Measurements from ENCODE around the gene COA3.
"Not testable (repeated sequence)": the region's sequence is repeated elsewhere in the genome, so short reads cannot be mapped to it uniquely, and the experiment has no call there.

The COA3 gene

DNA sequence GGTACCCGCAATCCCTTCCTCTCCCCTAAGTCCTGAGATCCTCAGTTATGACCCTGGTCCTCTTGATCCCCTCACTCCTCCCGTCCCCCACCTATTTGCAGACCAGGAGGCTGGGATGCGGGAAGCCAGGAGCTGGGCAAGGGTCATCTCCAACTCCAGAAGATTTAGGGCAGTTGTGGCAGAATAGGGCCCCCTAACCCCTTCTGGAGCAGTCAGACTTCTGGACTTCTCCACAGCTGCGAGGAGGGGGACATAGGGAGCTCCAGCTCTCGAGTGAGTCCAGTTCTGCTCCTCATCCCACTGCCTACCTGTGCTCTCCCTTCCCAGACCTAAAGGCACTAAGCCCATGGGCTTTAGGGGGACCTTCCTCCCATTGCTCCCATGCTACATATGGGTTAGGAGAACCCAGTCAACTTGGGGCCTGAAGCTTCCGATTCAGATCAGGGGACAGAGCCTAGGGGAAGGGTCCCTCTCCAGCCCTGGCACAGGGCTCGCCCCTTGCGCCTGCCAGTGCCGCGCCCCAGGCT is 16.8 kb downstream of the COA3 start:
- no peak for DNase-seq (ENCODE audit: low read depth in 2 of 2)

- no peak for DNase-seq (ENCODE audit: low read depth in 2 of 2)
Observed at GRCh38 chr17:42780851-42781638, 17.5 kb downstream of the COA3 start.

- no peak for DNase-seq (ENCODE audit: low read depth in 2 of 2)
Observed at GRCh38 chr17:42779936-42780850, 18.3 kb downstream of the COA3 start, which contains the start of gene WNK4. WNK4 (plus strand) TSS chr17:42780610; CDS start chr17:42780699, 89 bp downstream.

DNA sequence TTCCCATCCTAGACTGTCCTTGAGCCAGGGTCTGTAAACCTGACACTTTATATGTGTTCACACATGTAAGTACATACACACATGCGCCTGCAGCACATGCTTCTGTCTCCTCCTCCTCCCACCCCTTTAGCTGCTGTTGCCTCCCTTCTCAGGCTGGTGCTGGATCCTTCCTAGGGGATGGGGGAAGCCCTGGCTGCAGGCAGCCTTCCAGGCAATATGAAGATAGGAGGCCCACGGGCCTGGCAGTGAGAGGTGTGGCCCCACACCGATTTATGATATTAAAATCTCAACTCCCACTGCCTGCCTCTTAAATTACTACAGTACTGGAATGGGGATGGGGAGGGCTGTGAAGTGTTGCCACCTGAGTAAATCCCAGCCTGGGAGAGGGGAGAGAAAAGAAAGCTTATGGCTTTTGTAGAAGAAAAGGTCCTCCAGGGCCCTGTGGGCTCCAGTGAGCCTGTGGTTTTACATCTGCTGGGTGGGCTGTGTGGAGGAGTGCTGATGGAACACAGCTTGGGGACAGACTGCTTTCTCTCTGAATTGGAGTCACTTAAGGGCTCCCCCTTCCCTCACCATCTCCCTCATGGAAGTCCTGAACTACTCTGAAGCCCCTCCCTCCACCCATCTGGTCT is 19.1 kb downstream of the COA3 start:
- no peak for DNase-seq (ENCODE audit: low read depth in 2 of 2)

- no peak for DNase-seq (ENCODE audit: low read depth in 2 of 2)
Observed at GRCh38 chr17:42778570-42778969, 19.9 kb downstream of the COA3 start.

DNA sequence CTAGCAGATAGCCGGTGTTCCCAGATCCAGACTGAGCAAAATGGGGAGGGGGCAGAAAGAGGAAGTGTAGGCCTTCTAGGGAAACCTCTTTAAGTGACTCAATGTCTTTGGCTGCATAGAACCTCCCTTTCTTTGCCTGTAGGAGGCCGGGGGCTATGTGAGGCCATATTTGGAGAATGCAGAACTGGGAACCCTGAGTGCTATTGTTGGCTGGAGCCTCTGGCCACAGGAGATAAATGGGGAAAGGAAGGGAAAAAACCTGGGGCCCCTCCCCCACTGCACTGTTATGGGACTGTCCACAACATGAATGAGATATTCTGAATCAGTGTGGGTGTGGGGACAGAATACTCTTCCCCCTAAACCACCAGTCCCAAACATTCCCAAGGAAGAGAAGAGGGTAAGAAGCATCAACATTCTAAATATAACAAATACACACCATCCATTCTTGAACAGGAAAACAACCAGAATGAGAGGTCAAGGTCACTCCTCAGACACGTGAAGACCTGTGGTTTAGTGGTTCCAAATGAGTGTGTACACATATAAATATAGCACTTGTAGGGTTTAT is 22.9 kb downstream of the COA3 start:
- no peak for DNase-seq (ENCODE audit: low read depth in 2 of 2)

DNA sequence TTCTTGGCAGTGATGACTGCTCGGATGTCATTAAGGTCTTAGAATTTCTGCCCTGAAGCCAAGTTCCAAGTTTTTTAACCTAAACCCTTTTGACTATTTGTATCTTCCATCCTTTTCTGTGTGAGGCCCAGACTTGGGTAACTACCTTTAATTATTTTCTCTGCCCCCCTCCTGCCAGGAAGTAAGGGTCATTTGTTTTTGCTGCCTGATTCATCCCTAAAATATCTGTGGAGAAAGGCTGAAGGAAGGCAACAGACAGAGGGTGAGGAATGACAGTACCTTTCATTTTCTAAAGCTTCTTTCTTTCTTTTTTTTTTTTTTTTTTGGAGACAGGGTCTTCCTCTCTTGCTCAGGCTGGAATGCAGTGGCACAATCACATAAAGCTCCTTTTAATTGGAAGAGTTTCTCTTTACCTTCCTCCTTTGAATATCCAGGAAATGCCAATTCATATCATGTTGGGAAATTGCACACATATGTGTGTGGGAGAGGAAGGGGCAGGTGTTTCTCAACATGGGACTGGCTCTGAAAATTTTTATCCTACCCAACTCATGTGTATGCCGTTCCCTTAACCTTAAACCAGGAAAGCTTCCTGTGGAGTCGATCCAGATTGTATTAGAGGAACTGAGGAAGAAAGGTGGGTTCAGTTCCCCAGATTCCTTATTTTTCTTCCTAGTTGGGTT is 24.3 kb downstream of the COA3 start:
- DNase-seq (ENCODE audit: low read depth in 2 of 2), result no peak

DNA sequence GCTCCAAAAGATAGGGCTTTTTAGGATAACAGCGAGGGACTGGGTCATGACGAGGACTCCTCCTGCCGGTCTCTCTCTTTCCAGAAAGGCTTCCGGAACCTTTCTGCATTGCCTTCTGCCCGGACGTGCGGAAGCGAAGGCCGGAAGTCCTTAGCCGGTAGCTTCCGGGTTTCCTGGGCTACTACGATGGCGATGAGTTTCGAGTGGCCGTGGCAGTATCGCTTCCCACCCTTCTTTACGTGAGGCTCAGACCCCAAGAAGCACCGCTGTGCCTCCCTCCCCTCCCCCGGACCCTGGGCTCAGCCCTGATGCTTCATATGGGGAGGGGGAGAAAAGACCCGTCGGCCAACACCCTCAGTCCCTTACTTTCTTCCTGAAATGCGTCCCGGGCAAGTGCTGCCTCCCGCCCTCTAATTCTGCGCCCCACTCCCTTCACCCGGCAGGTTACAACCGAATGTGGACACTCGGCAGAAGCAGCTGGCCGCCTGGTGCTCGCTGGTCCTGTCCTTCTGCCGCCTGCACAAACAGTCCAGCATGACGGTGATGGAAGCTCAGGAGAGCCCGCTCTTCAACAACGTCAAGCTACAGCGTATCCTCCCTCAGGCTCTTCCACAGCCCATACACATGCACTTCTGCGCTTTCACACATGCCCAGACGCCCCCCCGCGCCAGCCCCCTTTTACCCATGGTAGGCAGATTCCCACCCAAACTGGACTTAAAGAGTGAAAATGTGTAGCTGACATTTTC is 25.0 kb downstream of the COA3 start, which contains the start of gene VPS25:
Gene VPS25 (plus strand): TSS at position 160 of the 746 bp plus-strand sequence. CDS start 27 bp downstream, at position 187.
- peak; percentile 46 to 64 for DNase-seq (ENCODE audit: low read depth in 2 of 2)

DNA sequence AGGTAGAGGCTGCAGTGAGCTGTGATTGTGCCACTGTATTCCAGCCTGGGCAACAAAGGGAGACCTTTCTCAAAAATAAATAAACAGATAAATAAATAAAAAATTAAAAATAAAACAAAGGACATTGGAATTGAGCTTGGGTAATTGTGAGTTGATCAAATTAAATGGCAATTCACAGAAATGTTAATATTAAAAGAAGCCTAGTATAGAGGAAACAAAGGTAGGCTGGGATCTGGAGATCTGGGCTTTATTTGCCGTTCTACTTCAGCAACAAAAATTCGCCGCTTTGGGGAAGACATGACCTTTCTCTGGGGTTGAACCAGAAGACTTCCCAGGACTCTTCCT is 25.6 kb downstream of the COA3 start:
- no peak for DNase-seq (ENCODE audit: low read depth in 2 of 2)

DNA sequence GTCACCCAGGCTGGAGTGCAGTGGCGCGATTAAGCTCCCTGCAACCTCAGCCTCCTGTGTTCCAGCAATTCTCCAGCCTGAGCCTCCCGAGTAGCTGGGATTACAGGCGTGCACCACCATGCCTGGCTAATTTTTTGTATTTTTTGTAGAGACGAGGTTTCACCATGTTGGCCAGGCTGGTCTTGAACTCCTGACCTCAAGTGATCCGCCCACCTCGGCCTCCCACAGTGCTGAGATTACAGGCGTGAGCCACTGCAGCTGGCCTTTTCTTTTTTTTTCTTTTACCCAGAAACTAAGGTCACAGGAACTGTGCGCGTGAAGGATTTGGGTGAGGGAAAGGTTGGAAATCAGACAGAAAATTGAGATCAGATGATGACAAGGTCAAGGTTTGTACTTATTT is 28.5 kb downstream of the COA3 start:
- DNase-seq (ENCODE audit: low read depth in 2 of 2), result not testable (repeated sequence)

DNA sequence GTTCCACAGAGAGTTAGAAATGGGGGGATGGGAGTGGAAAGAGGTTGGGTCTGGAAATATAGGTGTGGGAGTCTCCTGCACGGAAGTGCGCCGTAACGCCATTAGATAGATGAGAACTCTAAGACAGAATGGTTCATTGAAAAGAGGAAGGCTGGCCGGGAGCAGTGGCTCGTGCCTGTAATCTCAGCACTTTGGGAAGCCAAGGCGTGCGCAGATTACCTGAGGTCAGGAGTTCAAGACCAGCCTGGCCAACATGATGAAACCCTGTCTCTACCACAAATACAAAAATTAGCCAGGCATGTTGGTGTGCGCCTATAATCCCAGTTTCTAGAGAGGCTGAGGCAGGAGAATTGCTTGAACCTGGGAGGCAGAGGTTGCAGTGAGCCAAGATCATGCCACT is 30.5 kb downstream of the COA3 start:
- not testable (repeated sequence) for DNase-seq (ENCODE audit: low read depth in 2 of 2)

DNA sequence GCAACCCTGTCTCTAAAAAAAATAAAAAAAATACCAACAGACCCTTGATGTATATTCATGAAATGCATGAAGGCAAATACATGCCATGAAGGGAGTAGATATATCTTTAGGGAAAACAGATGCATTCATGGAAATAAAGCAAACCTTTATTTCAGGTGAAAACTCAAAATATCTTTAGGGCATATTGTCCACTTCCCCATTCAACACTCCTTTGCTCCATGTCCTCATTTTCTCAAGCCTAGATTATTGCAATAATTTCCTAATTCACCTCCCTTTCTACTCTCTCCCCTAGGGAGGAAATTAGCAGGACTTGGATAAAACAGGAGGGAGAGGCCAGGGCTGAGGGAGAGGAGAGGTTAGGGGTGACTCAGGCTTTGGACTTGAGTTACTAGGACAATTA is 31.0 kb downstream of the COA3 start:
- DNase-seq (ENCODE audit: low read depth in 2 of 2), result no peak

DNA sequence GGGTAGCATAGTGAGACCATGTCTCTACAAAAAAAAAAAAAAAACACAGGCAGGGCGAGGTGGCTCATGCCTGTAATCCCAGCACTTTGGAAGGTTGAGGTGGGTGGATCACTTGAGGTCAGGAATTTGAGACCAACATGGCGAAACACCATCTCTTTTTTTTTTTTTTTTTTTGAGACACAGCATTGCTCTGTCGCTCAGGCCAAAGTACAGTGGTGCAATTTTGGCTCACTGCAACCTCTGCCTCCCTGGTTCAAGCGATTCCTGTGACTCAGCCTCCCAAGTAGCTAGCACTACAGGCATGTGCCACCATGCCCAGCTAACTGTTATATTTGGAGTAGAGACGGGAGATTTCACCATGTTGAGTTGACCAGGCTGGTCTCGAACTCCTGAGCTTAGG is 32.4 kb downstream of the COA3 start:
- DNase-seq (ENCODE audit: low read depth in 2 of 2), result no peak

DNA sequence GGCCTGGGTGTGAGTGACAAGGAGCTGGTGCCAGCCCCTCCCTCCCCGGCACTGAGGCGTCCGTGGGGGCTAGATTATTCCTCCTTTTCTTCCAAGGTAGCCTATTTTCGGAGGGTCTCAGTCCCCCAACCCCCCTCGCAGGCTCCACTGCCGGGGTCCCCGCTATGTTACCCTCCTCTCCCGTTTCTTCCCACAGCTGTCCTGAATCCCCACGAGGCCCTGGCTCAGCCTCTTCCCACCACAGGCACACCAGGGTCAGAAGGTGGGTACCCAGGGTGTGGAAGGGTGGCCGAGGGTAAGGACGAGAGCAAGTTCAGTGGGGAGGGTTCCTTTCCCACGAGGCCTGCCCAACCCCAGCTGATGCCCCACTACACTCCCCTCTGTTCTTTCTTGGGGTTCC is 36.9 kb downstream of the COA3 start:
- no peak for DNase-seq (ENCODE audit: low read depth in 2 of 2)

GRCh38 chr17:42760652-42761581 is 37.6 kb downstream of the COA3 start, which contains the start of gene RAMP2:
RAMP2 (plus strand) TSS chr17:42761227; CDS start chr17:42761262, 35 bp downstream.
- DNase-seq (ENCODE audit: low read depth in 2 of 2), result no peak

- DNase-seq (ENCODE audit: low read depth in 2 of 2), result no peak
Observed at GRCh38 chr17:42759982-42760651, 38.4 kb downstream of the COA3 start.

- DNase-seq (ENCODE audit: low read depth in 2 of 2), result no peak
Observed at GRCh38 chr17:42754782-42755181, 43.7 kb downstream of the COA3 start.

DNA sequence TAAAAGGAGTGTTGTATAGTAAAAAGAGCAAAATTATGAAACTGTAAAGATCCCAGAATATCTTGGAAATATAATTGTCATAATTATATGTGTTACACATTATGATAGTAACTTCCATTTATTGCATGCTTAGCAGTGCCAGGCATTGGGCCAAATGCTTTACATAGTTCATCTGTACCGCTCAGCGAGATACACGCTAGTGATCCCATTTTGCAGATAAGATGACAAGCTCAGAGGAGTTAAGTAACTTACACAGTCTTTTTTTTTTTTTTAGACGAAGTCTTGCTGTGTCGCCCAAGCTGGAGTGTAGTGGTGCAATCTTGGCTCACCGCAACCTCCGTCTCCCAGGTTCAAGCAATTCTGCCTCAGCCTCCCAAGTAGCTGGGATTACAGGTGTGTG is 46.9 kb downstream of the COA3 start:
- DNase-seq (ENCODE audit: low read depth in 2 of 2), result no peak
